Right kidney (tissue), 1 donor: ENCODE measurements around the gene CACNA1C.

Experiments
- DNase-seq: peaks from one replicate; pipeline ENCODE4 v3.0.0-alpha.2; 2016

Gene CACNA1C

DNA sequence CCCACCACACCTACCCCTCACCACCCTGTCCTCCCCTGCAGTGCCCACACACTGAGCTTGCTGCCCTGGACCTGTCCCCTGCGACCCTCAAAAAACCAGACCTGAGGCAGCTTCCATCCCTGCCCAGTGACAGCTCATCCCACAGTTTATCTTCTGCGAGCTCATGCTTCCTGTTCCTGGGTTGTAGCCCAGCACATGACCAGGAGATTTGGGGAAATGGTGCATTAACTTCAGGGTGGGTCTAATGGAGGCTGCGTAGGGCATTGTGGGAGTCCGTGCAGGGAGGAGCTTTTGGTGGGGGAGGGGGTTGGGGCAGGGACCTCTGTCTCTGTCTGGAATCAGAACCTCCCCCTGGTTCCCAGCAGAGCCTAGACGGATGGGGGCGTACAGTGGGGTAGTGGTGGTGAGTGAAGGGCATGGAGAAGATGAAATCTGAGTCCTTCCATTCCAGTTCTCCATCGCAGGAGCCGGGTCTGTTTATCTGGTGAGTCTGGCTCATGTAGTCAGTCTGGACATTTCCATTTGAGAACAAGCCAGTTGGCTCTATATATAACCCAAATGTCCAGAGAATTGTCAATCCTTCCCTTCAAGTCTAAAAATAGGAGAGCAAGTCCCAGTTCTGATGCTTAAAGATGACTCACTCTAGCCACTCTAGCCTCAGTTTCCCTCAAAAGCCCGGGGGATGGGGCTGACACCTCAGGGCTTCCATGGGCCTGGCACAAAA lies 270.9 kb downstream of the CACNA1C start:
- DNase-seq: no peak

DNA sequence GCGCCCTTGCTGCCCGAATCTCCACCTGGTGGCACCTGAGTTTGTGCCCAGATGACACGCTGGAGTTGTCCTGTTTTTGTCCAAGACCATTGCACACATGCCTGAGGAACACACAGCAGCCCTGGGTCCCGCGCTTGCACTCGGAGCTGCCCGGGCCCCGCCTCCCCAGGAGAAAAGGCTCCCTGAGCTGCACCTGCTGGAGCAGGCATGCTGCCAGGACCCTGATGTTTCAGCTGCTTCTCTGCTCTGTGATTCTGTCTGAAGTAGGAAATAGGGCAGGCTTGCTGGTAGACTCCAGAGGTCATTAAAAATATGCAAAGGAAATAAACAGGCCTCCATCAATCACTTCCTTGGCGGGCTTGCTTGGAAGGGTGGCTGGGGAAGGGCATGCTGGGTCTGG lies 271.6 kb downstream of the CACNA1C start:
- peak; percentile 49 for DNase-seq

DNA sequence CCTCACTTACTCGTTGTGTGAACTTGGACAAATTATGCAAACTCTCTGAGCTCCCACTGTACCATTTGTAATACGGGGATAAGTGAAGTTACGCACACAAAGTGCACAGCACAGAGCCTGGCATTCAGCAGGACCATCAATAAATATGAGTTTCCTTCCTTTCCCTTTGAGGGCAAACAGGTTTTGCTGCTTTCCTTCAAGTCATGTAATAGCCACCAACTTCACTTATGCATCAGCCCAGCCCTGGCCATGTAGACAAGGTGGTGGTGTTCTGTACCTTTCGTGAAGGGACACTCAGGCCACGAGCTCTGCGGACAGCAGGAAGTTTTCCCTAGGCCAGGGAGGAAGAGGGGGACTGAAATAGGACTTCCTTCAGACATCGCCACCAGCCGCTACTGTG lies 272.7 kb downstream of the CACNA1C start:
- no peak for DNase-seq

DNA sequence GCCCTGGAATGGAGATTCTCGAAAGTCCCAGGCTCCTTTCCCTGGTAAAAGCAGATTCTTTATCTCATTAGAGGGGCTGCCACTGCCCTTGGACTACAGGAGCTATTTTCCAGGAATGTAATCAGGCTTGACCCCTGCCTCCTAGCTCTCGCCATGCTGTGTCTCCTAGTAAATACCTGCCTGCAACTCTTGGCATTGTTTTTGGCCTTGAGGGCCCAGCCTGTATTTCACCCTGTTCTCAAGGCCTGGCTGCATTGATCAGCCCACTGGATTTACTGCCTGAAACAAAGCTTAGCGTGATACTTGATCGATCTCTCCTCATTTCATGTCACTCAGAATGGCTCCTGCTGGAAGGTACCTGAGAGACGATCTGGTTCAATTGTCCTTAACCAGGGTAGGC lies 273.7 kb downstream of the CACNA1C start:
- no peak for DNase-seq

DNA sequence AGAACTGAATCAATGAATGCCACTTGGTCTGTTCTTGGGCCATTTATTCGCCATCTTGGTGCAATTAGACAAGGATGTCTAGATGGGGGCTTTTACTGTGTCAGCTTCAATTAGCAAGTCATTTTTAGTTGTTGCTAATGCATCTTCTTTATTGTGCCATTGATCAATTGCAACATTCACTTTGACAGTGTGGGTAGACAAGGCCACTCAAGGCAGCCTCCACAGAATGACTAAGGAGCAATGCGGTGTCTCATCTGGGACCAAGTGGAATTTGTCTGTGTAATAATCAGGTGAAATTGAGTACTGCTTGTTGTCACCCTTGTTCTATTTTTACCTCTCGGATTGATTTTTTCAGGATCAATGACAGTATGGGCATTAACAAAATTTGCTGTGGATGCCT lies 275.9 kb downstream of the CACNA1C start:
- DNase-seq: no peak

DNA sequence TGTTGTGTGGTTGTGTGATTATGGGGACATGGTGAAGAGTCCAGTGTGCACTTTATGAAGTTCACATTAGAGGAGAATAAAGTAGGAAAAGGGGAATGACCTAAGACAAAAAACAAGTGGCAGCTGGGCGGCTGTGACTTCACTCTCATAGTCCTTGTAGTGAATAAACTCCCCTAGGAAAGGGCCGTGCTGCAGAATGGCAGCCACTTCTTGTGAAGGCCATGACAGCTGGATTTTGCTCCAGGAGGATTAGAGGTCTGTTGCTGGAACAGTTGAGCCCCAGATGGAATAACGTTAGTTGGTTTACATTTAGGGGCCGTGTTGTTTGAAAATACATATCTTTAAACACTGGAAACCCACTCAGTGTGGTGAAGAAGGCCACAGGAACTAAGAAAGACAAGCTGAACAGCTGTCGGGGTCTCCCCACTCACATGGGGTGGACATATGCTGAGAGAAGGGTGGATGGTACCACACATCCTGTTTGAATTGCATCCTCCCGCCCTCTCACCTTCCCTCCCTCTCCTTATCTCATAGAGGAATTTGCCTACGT lies 276.9 kb downstream of the CACNA1C start:
- DNase-seq: no peak

DNA sequence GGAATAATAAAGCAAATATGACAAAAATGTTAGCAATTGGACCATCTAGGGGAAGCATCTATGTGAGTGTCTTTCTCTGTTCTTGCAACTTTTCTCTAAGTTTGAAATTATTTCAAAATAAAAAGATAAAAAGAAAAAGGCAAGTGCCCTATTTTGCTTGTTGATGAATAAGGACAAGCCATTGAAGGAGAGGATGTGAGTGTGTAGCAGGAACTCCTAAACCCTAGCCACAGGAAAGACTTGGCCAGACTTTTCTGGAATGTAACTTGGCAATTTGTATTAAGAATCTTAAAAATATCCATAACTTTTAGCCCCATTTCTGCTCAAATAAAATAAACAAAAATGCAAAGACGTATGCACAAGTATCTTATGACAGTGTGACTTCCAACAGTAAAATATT lies 279.4 kb downstream of the CACNA1C start:
- DNase-seq: no peak

DNA sequence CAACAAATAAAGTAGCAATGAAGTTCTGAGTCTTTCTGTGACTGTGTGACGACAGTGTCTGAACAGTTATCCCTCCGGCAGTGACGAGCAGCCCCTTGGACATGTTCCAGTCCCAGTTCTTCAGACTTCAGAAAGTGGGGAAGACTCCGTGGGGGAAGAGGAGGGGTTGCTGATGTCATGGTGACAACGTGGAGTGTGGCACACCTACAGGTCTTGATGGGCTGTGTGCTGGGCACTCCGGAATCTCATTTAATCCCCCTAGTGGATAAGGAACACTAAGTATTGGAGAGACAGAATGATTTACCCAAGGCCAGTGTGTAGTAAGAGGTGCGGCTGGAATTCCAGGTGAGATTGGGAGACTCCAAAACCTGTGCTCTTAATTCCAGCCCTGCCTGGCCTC lies 280.2 kb downstream of the CACNA1C start:
- DNase-seq: no peak

DNA sequence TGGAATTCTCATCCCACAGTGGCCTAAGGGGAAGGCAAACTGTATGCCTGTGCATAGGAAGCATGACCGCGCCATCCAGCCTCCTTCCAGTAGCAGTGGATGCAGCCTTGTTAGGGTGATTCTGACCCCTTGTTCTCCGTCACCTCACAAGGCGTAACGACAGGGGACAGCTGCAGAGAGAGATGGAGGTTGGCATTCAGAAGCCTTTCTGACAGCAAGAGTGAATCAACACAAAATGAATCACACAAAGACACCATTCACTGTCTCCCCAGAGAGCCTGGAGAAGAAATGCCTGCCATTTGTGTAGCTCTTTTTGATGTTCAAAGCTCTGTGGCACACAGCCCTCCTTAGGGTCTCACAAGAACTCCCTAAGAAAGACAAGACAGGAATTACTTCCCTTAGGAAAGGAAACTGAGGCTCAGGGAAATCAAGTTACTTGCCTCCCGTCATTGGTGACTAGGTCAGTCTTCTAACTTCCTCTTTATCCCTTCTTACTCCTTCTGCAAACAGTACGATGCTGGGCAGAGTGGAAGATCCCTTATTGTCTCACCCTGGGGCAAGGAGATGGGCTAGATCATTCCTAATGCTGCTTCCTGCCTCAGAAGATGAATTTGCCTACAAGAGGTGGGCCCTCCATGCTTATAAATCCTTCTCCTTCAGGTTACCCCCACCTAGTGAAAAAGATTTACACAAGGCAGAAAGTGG lies 280.9 kb downstream of the CACNA1C start:
- DNase-seq: no peak

DNA sequence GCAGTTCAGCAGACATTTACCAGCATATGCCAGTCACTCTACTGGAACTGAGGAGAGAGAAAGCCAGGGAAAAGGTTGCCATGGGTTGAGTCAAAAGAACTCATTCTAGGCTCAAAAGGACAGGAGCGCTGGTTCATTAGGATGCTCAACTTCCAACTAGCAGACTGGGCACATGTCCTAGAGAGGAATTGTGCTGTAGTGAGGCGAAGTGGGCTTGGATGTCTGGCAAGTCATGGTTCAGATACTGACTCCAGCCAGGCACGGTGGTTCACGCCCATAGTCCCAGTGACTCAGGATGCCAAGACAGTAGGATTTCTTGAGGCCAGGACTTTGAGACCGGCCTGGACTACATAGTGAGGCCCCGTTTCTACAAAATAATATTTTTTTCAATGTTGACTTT lies 281.5 kb downstream of the CACNA1C start:
- DNase-seq: no peak

DNA sequence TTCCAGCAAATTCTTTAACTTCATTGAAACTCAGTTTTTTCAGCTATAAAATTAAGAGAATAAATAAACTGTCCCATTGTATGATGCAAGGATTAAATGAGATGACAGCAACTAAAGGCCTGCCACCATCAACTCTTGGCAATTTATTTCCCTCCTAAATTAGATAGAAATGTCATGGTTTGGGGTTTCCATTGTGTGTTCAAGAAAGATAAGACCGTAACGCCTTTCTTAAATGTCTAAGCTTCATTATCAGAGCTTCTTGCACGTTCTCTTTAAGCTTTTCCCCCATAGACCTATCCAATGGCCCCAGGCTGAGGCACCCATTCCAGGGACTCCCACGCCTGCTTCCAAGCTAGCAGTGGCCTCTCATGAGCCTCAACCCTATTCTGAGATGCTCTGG lies 281.9 kb downstream of the CACNA1C start:
- DNase-seq: no peak

DNA sequence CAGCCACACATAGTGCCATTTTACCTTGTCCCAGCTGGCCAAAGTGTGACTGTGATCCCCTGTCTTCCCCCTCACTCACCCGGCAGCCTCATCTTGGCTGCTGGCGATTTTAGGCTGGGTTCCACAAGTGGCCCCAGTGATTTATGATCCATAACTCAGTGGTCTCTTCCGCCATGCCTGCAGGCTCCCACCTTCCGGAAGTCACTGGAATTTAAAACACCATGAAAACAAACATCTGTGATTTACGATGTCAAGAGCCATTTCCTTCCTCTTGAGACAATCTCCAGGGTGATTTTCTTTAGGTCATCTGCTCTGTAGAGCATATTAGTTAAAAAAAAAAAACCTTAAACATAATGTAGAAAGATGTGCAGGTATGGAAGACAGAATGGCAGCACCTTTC lies 282.3 kb downstream of the CACNA1C start:
- DNase-seq: no peak

DNA sequence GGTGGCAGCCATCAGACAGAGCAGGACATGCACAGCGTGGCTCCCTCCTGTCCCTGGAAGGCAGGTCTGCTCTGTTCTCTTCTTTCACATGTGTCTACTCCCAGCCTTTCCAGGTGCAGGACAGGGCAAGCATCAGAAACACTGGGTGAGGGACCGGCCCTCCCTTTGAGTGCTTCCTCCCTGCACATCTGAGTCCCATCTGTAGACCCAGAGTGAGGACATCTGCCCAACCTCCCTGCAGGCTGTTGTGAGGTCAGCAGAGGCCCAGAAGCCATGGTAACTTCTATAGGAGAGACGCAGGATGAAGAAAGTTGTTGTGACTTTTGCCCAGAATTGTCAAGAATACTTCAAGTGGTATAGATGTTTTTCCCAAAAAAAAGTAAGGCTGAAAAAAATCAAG lies 282.7 kb downstream of the CACNA1C start:
- DNase-seq: no peak

DNA sequence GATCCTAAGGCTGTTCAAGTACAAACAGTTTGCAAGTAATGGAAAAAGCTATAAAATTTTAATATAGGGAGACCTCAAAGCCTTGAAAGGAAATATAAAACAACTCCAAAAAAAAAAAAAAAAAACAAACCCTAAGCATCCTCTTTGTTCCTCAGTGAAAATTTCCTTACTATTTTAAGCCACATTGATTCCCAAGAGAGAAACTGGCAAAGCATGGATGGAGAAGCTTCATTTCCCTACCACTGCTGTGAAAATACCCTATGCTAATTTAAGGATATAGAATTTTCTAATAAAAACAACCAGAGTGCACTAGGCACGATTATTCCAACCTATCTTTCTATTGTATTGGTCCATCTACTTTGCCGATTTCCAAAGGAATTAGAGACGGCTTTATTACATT lies 283.1 kb downstream of the CACNA1C start:
- no peak for DNase-seq

DNA sequence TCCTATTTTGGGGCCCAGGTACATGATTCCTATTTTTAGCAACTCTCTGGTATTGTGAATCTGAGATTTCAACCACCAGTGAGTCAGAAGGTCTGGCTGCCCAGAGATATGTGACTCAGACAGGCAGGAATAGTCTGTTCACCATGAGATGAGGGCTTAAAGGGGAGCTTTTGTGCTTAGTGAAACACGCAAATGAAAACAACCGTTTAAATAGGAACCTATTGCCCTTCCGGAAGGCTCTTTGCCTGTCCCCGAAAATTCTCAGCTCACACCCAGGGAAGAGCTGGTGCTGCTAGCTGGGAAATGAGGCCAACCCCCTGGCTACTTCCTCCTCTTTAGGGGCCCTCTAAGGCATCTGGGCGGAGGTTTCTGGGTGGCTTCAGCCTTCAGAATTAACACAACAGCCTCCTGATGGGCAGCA lies 283.6 kb downstream of the CACNA1C start:
- DNase-seq: no peak

DNA sequence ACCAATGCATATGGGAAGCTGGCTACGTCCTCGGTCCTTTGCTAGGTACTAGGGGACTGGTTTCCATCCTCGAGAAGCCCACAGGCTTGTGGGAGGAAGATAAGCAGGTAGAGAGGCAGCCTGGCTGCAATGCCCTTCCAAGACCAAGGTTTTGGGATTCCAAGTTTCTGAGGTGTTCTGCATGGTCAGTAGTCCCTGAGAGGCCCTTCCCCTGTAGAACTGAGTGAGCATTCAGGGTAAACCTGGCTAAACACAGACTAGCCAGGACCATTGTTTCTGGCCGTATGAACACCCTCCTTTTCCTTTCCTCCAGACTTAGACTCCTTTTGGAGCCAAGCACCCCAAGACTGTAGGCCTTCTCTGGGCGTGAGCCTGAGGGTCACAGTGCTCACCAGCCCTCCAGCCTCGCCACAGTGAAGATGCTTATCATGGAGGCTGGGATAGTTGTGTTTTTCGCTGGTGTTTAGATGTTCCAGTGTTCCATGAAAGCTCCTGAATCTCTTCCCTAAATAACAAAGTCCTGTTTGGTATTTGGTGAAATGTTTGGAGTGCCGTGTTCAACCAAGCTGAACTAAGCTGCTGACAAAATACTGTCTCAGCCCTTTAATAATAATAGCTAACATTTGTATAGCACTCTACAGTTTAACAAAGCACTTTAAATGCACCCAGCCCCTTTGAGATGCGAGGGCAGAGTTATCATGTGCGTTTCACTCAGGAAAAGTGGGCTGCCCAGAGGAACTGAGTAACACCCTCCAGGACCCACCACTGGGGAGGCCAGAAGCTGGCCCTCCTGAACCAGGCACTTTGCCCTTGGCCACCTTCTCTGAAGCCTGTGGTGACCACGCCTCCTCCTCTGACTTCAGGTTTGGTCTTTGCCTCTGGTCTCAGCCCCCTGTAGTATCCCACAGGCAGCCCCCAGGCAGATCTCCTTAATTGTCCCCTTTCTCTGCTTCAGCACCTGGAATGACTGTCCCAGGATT lies 284.5 kb downstream of the CACNA1C start:
- no peak for DNase-seq

DNA sequence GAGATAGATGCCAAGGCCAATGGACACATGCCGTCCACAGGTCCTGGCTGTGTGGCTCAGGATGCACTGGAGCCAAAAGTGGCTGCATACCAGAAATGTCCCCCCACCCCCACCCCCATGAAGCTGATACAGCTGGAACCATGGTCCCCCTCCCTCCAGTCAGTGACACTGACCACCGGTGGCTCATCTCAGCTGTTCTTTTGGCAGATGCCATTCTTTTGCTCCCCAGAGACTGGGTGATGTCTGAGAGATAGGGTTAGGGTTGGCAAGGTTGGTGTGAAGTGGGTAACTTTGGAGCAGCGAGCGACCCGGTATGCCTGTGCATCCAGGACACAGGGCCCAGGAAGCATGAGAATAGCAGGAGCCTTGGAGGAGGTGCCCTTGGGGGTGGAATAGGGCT lies 285.6 kb downstream of the CACNA1C start:
- DNase-seq: no peak

DNA sequence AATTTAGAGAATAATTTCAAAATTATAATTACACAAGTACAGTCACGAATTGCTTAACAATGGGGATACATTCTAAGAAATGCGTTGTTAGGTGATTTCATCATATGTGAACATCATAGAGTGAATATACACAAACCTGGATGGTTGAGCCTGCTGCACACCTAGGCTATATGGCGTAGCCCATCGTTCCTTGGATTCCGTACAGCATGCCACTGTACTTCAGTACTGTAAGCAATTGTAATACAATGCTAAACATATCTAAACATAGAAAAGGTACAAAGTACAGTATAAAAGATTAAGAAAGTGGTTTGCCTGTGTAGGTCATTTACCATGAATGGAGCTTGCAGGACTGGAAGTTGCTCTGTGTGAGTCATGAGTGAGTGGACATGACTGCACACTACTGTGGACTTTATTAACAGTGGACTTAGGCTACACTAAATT lies 286.2 kb downstream of the CACNA1C start:
- no peak for DNase-seq

DNA sequence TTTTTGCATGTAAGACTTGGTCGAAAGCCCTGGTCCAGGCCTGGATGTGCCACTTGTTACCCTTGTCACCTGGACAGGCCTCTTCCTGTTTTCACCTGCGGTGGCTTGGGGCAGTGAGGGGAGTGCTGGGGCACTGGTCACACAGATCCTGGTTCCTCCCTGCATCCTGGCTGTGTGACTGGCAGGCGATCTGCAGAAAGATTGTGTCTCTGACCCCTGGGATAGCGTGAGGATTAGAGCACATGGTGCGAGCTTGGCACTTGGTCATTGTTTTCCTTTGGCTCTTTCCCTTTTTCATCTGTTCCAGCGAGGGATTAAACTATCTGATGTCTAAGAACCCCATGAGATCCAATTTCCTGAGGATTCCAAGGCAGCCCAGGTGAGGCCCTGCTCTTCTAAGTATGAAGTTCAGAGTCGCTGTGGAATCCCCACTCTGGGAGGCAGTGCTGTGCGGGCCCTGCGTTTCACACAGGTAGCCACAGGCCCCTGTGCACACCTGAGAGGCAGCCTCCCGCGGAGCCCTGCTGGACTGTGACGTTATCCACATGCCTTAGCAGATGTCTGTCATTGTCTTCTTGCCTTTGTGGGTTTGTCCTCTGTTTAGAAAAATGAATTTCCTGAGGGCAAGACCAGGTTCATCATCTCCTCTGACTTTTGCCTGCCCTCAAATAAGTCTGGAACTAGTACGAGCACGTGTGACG lies 288.4 kb downstream of the CACNA1C start:
- DNase-seq: no peak

DNA sequence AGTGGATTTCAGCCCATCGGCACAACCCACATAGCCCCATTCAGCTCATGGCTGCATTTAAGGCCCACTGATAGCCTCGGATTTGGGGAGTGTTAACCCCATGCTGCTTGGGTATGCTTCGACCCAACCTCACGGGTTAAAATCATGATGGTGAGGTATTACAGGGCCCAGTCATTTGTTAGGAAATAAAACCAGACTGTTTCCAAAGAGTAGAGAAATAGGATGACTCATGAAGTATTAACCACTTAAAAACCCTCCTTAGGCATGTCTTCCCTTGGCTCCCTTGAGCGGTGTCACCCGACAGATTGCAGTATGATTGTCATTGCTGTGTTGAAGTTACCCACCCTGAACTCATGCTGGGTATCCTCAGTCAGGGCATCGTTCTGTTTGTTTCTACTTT lies 289.1 kb downstream of the CACNA1C start:
- DNase-seq: no peak

DNA sequence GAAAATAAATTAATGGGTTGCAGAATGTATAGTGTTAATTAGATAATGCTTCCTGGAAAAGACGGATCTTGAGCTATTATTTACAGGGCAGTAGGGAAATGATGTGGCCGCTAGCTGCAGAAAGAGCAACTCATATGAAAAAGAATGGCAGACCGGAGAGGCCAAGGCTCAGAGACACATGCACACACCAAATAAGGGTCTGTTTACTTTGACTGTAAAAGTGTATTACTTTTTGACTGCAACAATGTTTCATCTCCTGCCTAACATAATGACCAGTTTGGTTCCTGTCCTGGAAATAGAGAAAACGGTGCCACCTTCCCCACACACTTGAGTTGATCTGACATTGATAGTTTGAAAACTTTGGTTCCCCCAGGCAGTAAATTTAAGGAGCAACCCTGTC lies 290.9 kb downstream of the CACNA1C start:
- DNase-seq: no peak

DNA sequence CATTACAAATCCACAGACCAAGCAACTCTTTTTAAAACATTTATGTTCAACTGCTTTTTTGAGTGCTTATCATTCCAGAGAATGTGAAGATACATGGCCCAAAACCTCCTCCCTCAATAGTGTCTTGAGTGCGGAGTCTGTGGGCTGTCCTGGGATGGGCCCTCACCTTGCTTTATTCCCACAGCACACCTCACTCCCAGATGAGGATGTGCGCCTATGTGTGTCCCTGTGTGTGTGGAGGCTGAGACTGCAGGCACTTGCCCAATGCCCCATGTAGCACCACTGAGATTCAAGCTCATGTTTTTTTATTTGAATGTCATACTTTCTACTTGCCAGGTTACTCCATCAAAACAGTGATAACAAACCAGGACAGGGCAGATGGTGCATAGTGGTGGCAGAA lies 291.7 kb downstream of the CACNA1C start:
- no peak for DNase-seq
